ENCODE results near the gene NISCH. TPM values are rescaled to one million over a fixed set of nuclear protein-coding genes. Genes with fewer than 3 reads are reported as not detected.
A peak's percentile ranks its signal among the peaks of the same experiment; 100 is the strongest.

Gene NISCH
- total RNA-seq, 1 experiment from 2014 or later = 85.0 TPM

DNA sequence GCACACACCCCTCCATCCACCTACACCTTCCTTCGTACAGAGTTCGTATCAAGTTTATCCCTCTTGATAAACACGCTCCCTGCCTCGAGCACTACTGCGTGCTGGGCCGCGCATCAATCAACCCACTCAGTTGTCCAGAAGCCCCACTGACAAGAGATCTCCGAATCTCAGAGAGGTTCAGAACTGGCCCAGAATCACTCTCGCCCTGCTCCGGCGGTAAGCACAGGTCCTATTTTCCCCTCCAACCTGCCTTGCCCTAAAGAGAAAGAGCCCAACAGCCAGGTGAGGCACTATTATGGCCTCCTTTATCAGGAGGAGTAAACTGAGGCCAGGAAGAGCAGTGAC, 494 bp upstream of the NISCH start:
- Mint-ChIP-seq H3K9me3 (no peaks in the 10 kb centered on the region), H3K27ac (peak overlapping the region; percentile 90), H3K4me1 (peaks cover 30% of the 10 kb centered on the region), H3K4me3 (peak overlapping the region; percentile 98), H3K27me3 (ENCODE audit: low read depth) (no peaks in the 10 kb centered on the region; the same call in 1 of the 2 replicates), H3K36me3 (peaks cover 26% of the 10 kb centered on the region)
- ChIA-PET POLR2A (no interaction called here), CTCF (interaction anchor here (1.0 to 1.2 kb wide), 2 partner anchors 27 to 66 kb away, joined by 3 to 6 read pairs; no protein-coding TSS in a partner anchor)
- DNase-seq (ENCODE audit: low spot score) (no peak), ATAC-seq (no peak)
- TF ChIP-seq TCF7 (CRISPR knock-in tag; IDR thresholded peaks at IDR 0.05; ENCODE audit: low read depth) (no peak), ZNF263 (CRISPR knock-in tag; IDR thresholded peaks at IDR 0.05; ENCODE audit: low read depth) (no peak), HMGA2 (CRISPR knock-in tag; IDR thresholded peaks at IDR 0.05) (no peak), JUN (CRISPR knock-in tag; IDR thresholded peaks at IDR 0.05) (no peak), TEAD1 (CRISPR knock-in tag; IDR thresholded peaks at IDR 0.05) (0 out of 2 replicates have a peak, but pooled peaks have one; percentile 18), NR3C1 (CRISPR knock-in tag; conservative IDR thresholded peaks at IDR 0.05; ENCODE audit: low read depth) (no peak), ZNF396 (CRISPR knock-in tag; IDR thresholded peaks at IDR 0.05; ENCODE audit: borderline replicate concordance) (no peak), CREB1 (CRISPR knock-in tag; IDR thresholded peaks at IDR 0.05) (no peak)
- TF ChIP-seq, protein P1, sequence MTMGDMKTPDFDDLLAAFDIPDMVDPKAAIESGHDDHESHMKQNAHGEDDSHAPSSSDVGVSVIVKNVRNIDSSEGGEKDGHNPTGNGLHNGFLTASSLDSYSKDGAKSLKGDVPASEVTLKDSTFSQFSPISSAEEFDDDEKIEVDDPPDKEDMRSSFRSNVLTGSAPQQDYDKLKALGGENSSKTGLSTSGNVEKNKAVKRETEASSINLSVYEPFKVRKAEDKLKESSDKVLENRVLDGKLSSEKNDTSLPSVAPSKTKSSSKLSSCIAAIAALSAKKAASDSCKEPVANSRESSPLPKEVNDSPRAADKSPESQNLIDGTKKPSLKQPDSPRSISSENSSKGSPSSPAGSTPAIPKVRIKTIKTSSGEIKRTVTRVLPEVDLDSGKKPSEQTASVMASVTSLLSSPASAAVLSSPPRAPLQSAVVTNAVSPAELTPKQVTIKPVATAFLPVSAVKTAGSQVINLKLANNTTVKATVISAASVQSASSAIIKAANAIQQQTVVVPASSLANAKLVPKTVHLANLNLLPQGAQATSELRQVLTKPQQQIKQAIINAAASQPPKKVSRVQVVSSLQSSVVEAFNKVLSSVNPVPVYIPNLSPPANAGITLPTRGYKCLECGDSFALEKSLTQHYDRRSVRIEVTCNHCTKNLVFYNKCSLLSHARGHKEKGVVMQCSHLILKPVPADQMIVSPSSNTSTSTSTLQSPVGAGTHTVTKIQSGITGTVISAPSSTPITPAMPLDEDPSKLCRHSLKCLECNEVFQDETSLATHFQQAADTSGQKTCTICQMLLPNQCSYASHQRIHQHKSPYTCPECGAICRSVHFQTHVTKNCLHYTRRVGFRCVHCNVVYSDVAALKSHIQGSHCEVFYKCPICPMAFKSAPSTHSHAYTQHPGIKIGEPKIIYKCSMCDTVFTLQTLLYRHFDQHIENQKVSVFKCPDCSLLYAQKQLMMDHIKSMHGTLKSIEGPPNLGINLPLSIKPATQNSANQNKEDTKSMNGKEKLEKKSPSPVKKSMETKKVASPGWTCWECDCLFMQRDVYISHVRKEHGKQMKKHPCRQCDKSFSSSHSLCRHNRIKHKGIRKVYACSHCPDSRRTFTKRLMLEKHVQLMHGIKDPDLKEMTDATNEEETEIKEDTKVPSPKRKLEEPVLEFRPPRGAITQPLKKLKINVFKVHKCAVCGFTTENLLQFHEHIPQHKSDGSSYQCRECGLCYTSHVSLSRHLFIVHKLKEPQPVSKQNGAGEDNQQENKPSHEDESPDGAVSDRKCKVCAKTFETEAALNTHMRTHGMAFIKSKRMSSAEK (CRISPR knock-in tag; IDR thresholded peaks at IDR 0.05; ENCODE audit: borderline replicate concordance) = 0 out of 2 replicates have a peak, but pooled peaks have one; percentile 26
- TF ChIP-seq, protein P2, sequence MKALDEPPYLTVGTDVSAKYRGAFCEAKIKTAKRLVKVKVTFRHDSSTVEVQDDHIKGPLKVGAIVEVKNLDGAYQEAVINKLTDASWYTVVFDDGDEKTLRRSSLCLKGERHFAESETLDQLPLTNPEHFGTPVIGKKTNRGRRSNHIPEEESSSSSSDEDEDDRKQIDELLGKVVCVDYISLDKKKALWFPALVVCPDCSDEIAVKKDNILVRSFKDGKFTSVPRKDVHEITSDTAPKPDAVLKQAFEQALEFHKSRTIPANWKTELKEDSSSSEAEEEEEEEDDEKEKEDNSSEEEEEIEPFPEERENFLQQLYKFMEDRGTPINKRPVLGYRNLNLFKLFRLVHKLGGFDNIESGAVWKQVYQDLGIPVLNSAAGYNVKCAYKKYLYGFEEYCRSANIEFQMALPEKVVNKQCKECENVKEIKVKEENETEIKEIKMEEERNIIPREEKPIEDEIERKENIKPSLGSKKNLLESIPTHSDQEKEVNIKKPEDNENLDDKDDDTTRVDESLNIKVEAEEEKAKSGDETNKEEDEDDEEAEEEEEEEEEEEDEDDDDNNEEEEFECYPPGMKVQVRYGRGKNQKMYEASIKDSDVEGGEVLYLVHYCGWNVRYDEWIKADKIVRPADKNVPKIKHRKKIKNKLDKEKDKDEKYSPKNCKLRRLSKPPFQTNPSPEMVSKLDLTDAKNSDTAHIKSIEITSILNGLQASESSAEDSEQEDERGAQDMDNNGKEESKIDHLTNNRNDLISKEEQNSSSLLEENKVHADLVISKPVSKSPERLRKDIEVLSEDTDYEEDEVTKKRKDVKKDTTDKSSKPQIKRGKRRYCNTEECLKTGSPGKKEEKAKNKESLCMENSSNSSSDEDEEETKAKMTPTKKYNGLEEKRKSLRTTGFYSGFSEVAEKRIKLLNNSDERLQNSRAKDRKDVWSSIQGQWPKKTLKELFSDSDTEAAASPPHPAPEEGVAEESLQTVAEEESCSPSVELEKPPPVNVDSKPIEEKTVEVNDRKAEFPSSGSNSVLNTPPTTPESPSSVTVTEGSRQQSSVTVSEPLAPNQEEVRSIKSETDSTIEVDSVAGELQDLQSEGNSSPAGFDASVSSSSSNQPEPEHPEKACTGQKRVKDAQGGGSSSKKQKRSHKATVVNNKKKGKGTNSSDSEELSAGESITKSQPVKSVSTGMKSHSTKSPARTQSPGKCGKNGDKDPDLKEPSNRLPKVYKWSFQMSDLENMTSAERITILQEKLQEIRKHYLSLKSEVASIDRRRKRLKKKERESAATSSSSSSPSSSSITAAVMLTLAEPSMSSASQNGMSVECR (CRISPR knock-in tag; IDR thresholded peaks at IDR 0.05; ENCODE audit: borderline replicate concordance) = no peak
- TF ChIP-seq, protein P3, sequence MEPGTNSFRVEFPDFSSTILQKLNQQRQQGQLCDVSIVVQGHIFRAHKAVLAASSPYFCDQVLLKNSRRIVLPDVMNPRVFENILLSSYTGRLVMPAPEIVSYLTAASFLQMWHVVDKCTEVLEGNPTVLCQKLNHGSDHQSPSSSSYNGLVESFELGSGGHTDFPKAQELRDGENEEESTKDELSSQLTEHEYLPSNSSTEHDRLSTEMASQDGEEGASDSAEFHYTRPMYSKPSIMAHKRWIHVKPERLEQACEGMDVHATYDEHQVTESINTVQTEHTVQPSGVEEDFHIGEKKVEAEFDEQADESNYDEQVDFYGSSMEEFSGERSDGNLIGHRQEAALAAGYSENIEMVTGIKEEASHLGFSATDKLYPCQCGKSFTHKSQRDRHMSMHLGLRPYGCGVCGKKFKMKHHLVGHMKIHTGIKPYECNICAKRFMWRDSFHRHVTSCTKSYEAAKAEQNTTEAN (CRISPR knock-in tag; IDR thresholded peaks at IDR 0.05) = no peak

DNA sequence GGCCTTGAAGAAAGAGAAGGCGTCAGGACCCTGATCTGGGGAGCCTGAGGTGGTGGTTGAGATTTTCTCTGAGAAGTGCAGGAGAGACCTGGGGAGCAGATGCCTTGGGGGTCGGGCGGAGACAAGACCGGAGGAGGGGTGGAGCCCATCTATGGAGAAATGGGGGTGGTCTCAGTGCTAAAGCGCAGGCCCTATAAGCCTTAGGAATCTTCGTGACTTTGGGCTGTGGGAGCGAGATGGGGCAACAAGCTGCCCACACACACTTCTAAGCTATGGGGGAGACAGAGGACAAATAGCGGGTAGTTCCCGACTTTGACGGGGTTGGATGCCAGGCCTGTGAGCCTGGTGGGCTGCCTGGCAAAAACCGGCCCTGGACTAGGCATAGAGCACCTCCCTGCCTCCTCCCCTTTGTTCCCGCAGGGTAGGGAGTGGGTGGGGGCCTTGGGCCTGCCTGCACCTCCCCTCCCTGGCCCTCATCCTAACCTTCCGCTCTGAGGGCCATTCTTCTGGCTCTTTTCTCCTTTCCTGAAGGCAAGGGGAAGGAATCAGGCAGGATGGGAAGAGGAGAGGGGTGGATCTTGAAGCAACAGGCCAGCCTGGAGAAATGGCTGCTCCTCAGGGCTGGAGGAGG, 880 bp downstream of the NISCH start:
- peaks cover 28% of the 10 kb centered on the region for H3K4me1 Mint-ChIP-seq
- no peak for DNase-seq (ENCODE audit: low spot score)

More for the DNA sequence above, 880 bp downstream of the NISCH start:
- Mint-ChIP-seq H3K4me3 (peak overlapping the region; percentile 98), H3K27ac (peak overlapping the region; percentile 50), H3K36me3 (peaks cover 35% of the 10 kb centered on the region), H3K9me3 (no peaks in the 10 kb centered on the region), H3K27me3 (ENCODE audit: low read depth) (no peaks in the 10 kb centered on the region; the same call in 1 of the 2 replicates)
- CTCF ChIA-PET = interaction anchor here (1.0 to 1.4 kb wide), 2 partner anchors 26 to 71 kb away, joined by 3 to 6 read pairs; no protein-coding TSS in a partner anchor
- peak; percentile 29 for ATAC-seq
- POLR2A ChIA-PET = no interaction called here
- TF ChIP-seq NFYB (CRISPR knock-in tag; conservative IDR thresholded peaks at IDR 0.05; ENCODE audit: low read depth) (no peak), FOXP1 (CRISPR knock-in tag; IDR thresholded peaks at IDR 0.05; ENCODE audit: borderline replicate concordance) (peak; percentile 67; the same call in 1 of the 2 replicates), SMAD3 (CRISPR knock-in tag; IDR thresholded peaks at IDR 0.05; ENCODE audit: borderline replicate concordance) (no peak), TP53 (CRISPR knock-in tag; IDR thresholded peaks at IDR 0.05) (no peak), NFATC4 (CRISPR knock-in tag; IDR thresholded peaks at IDR 0.05) (no peak)
- TF ChIP-seq, protein P4, sequence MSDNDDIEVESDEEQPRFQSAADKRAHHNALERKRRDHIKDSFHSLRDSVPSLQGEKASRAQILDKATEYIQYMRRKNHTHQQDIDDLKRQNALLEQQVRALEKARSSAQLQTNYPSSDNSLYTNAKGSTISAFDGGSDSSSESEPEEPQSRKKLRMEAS (CRISPR knock-in tag; IDR thresholded peaks at IDR 0.05) = peak; percentile 58
- TF ChIP-seq, protein P5, sequence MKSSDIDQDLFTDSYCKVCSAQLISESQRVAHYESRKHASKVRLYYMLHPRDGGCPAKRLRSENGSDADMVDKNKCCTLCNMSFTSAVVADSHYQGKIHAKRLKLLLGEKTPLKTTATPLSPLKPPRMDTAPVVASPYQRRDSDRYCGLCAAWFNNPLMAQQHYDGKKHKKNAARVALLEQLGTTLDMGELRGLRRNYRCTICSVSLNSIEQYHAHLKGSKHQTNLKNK (CRISPR knock-in tag; IDR thresholded peaks at IDR 0.05) = no peak
